Transverse colon (tissue), 4 donors: Measurements from ENCODE around the gene UPK1B. TPM values are rescaled to one million over a fixed set of nuclear protein-coding genes. Genes with fewer than 3 reads are reported as not detected.
"Not testable (repeated sequence)": the region's sequence is repeated elsewhere in the genome, so short reads cannot be mapped to it uniquely, and the experiment has no call there.

ENCODE experiments used
- DNase-seq: peaks from one replicate; pipeline ENCODE4 v3.0.0-alpha.2; 2019
- H3K27ac ChIP-seq, 4 donors: fragments of 200-600 bp; sonication (generic); 2 replicates each; pipeline ENCODE4 v1.5.1; 2016 to 2018; ENCODE audit warnings: inconsistent platforms in 4 of 4
- H3K27me3 ChIP-seq: fragments of 200-600 bp; sonication (generic); 2 replicates; pipeline ENCODE4 v1.5.1; 2017; ENCODE audit warnings: inconsistent platforms
- H3K36me3 ChIP-seq, 4 donors: fragments of 200-600 bp; sonication (generic); 2 replicates each; pipeline ENCODE4 v1.5.1; 2017 to 2019; ENCODE audit warnings: inconsistent platforms in 4 of 4
- H3K4me1 ChIP-seq, 4 donors: fragments of 200-600 bp; sonication (generic); 2 replicates each; pipeline ENCODE4 v1.5.1; 2017 to 2020; ENCODE audit warnings: inconsistent platforms in 4 of 4
- H3K4me3 ChIP-seq, 4 donors: fragments of 200-600 bp; sonication (generic); 1 replicate in 1 of 4; 2 replicates in 3 of 4; pipeline versions ENCODE4 v1.5.1 to v1.6.1; 2017 to 2019; ENCODE audit warnings: inconsistent platforms in 4 of 4
- H3K9me3 ChIP-seq, 2 donors: fragments of 200-600 bp; sonication (generic); 2 replicates each; pipeline ENCODE4 v1.5.1; 2017 to 2019; ENCODE audit warnings: inconsistent platforms in 2 of 2
- CTCF ChIP-seq, 5 experiments: fragments of 200-600 bp in 3 of 5; fragments of 450-650 bp in 2 of 5; sonication (generic) in 3 of 5; IDR thresholded peaks; 1 replicate in 2 of 5; 2 replicates in 3 of 5; pipeline ENCODE4 v1.5.1; 2016 to 2017; ENCODE audit warnings: antibody characterized with exemption in 5 of 5, inconsistent platforms in 3 of 5, mild to moderate bottlenecking in 2 of 5, moderate library complexity in 1 of 5
- EP300 ChIP-seq: sonication (generic); formaldehyde crosslinking; IDR thresholded peaks from one replicate; pipeline ENCODE4 v1.6.1; 2017; ENCODE audit warnings: antibody characterized with exemption, low read depth
- POLR2A ChIP-seq: fragments of 450-650 bp; IDR thresholded peaks from one replicate; pipeline ENCODE4 v1.6.1; 2016; ENCODE audit warnings: antibody characterized with exemption, mild to moderate bottlenecking, moderate library complexity
- POLR2AphosphoS5 ChIP-seq, 3 donors: sonication (generic); formaldehyde crosslinking; IDR thresholded peaks; one replicate each; pipeline ENCODE4 v1.6.1; 2016; ENCODE audit warnings: antibody characterized with exemption in 3 of 3
- WGBS, 2 donors: methylation state at CpG; one replicate each; pipeline ENCODE4 v1.1.5; 2018; ENCODE audit warnings: low coverage in 1 of 2; 5-methylcytosine and 5-hydroxymethylcytosine counted together
- in situ Hi-C, 4 donors: fragments of 200-750 bp; cut with MboI; loops; one replicate each; pipeline versions ENCODE4 v1.15.0 to v1.15.1; 2017; ENCODE audit warnings: low sequenced_read_pairs in 3 of 4, low pct_ligation_motif_present in 1 of 4, low pct_unique_long_range_greater_than_20kb in 1 of 4
- intact Hi-C: fragments of 100-400 bp; cut with DNase I; formaldehyde crosslinking; loops from one replicate; pipeline ENCODE4 v1.15.1; 2023; ENCODE audit warnings: low total_unique reads
- total RNA-seq, 4 donors: library from RNA; depleted of rRNA; stranded (reverse); fragments of >200 nt; gene quantifications; one replicate each; pipeline ENCODE4 v1.1.0, GENCODE V29; 2016

The UPK1B gene
- total RNA-seq, 4 donors from 2014 or later = 0.95 TPM; not detected in 3

DNA sequence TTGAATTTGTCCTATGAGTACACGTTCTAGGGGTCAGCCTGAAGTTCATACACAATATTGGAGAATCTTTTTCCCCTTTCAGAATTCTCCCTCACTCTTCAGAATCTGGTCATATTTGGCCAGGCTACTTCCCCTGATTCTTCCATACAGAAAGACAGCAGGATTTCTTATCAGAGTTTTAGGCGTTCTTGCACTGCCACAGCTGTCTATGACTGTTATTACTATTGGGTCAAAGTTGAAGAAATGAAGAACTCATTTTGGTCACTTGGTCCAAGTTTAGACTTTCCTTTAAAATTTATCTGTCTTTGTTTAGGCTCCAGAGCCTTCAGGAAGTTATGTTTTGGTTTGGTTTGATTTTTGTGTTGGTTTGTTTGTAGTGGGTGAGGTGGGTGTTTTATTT, 15.4 kb upstream of the UPK1B start:
- no peak for DNase-seq
- Histone ChIP-seq H3K36me3 (no peaks in the 10 kb centered on the region), H3K27ac (no peak overlapping the region), H3K27me3 (no peaks in the 10 kb centered on the region), H3K4me3 (no peak overlapping the region), H3K4me1 (no peaks in the 10 kb centered on the region), H3K9me3 (peaks cover 0 to 8% of the 10 kb centered on the region in 2 donors)
- in situ Hi-C loops (no loop called here), intact Hi-C loops (no loop called here)
- WGBS, 2 donors = 58 to 74% methylated on average over 2 of the region's 2 CpGs
- TF ChIP-seq POLR2A (no peak), POLR2AphosphoS5 (IDR thresholded peaks at IDR 0.05) (no peak)

- Histone ChIP-seq H3K36me3 (no peaks in the 10 kb centered on the region), H3K4me3 (no peak overlapping the region), H3K9me3 (no peaks in the 10 kb centered on the region), H3K27me3 (no peaks in the 10 kb centered on the region), H3K27ac (no peak overlapping the region), H3K4me1 (no peaks in the 10 kb centered on the region)
- intact Hi-C loops (no loop called here), in situ Hi-C loops (no loop called here)
- WGBS, 2 donors = 59 to 75% methylated on average over 1 of the region's 1 CpG
- DNase-seq = no peak
- TF ChIP-seq EP300 (no peak), POLR2AphosphoS5 (IDR thresholded peaks at IDR 0.05) (no peak)
These were observed 13.0 kb upstream of the UPK1B start for GRCh38 chr3:119160361-119160760.

DNA sequence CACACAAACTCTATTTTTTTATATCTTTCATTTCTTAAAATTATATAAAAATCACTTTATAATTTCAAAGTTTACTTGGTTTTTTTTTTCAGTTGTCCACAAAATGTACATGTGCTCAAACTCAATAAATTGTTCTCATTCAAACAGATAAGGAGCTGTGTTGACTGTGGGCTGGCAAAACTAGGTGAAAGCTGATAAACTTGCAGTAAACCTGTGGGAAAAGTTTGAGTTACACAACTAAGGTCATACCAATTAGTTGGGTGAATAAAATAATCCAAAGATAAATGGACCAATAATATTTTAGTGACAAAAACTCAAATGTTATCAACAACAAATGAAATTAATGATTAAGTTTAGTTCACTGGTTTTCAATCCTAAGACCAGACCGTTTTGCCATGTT, 12.6 kb upstream of the UPK1B start:
- no peak for TF ChIP-seq EP300
- TF ChIP-seq POLR2A = no peak
- TF ChIP-seq CTCF (IDR thresholded peaks at IDR 0.05) = no peak
- no peak for TF ChIP-seq POLR2AphosphoS5 (IDR thresholded peaks at IDR 0.05)
- Histone ChIP-seq H3K36me3 (no peaks in the 10 kb centered on the region), H3K27me3 (no peaks in the 10 kb centered on the region), H3K27ac (no peak overlapping the region), H3K9me3 (no peaks in the 10 kb centered on the region), H3K4me3 (no peak overlapping the region), H3K4me1 (no peaks in the 10 kb centered on the region)
- WGBS, 2 donors = 48 to 50% methylated on average over 1 of the region's 1 CpG
- intact Hi-C loops (no loop called here), in situ Hi-C loops (no loop called here)
- no peak for DNase-seq

DNA sequence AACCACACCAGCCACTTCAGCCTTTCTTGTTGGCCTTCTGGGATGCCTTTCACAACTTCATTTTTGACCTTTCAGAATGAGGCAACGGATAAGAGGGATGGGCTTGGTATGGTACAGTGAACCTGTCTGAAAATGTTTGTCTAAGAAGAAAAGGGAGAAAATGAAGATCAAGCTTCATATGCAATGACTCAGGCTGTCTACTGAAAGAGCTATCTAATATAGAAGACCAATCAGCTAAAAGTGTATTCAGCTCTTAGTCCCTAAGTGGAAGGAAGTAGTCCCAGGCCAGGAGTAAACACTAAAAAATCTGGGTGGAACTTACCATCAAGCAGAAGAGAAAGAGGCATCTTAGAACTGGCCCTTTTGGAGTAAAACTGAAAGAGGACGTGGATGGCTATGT, 12.2 kb upstream of the UPK1B start:
- in situ Hi-C loops (no loop called here), intact Hi-C loops (no loop called here)
- no peak for TF ChIP-seq EP300
- no peak for TF ChIP-seq POLR2AphosphoS5 (IDR thresholded peaks at IDR 0.05)
- no peak for TF ChIP-seq POLR2A
- no peak for TF ChIP-seq CTCF (IDR thresholded peaks at IDR 0.05)
- WGBS, 2 donors = 57 to 85% methylated on average over 2 of the region's 2 CpGs
- no peak overlapping the region for H3K4me3 ChIP-seq
- H3K27ac ChIP-seq = no peak overlapping the region
- no peaks in the 10 kb centered on the region for H3K9me3 ChIP-seq
- no peaks in the 10 kb centered on the region for H3K36me3 ChIP-seq
- H3K27me3 ChIP-seq = no peaks in the 10 kb centered on the region
- DNase-seq = no peak
- no peaks in the 10 kb centered on the region for H3K4me1 ChIP-seq

- H3K36me3 ChIP-seq, H3K4me1 ChIP-seq, in situ Hi-C loops, H3K9me3 ChIP-seq, H3K27ac ChIP-seq, intact Hi-C loops, H3K4me3 ChIP-seq, H3K27me3 ChIP-seq, DNase-seq: not testable (repeated sequence)
- 85 to 87% methylated on average over 3 to 7 of the region's 9 CpGs for WGBS, 2 donors
These were observed 8.7 kb upstream of the UPK1B start for GRCh38 chr3:119164745-119165144.

DNA sequence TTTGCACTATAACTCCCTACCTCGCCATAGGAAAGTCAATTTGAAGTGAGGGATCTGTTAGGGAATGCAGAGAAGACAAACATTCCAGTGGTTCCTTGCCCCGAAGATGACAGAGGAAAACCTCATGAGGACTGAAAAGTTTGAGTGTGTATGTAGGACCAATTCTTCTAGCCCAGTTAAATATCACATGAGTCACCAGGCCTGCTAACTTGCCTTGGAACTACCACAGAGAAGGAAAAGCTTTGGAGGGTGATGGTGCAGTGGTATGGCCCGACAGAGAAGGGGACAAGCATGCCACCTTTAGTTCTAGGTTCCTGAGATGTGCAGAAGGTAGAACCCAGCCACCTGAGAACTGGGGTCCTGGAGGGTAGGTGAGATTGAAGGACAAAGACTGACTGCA, 2.6 kb upstream of the UPK1B start:
- Histone ChIP-seq H3K36me3 (no peaks in the 10 kb centered on the region), H3K27ac (no peak overlapping the region), H3K4me1 (peaks cover 0 to 3% (median 0%) of the 10 kb centered on the region in 4 donors), H3K27me3 (no peaks in the 10 kb centered on the region), H3K4me3 (no peak overlapping the region), H3K9me3 (no peaks in the 10 kb centered on the region)
- TF ChIP-seq POLR2AphosphoS5 (IDR thresholded peaks at IDR 0.05) = no peak
- TF ChIP-seq EP300 = no peak
- no peak for TF ChIP-seq POLR2A
- no peak for TF ChIP-seq CTCF (IDR thresholded peaks at IDR 0.05)
- intact Hi-C loops (no loop called here), in situ Hi-C loops (no loop called here)
- no peak for DNase-seq
- WGBS, 2 donors = 79 to 81% methylated on average over 3 of the region's 3 CpGs
